Measurements from ENCODE around the gene LAMA3. TPM values are rescaled to one million over a fixed set of nuclear protein-coding genes. Genes with fewer than 3 reads are reported as not detected.

The LAMA3 gene
- total and polyA plus RNA-seq, 2 of the 13 experiments (the other 11 are each of a cell fraction or from before 2014, with no cell fraction given): 0.45 to 2.2 TPM

DNA sequence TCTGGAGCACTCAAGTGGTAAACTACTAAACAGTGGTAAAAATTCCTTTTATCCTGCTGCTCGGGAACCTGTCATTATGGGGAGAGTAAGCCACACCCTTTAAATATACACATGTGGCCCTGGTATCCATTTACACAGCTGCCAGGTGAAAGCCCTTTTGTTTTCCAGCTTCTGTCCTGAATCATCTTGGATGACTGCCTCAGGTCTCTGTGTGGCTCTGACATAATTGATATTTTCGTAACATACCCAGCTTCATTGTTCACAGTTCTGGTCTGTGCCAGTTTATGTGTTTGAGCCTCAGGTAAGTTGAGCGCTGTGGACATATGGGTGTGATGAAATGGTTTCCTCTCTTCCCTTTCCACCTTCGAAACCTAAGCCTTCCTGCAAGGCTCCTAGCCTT, 309.6 kb downstream of the LAMA3 start (continued):
- TF ChIP-seq ZSCAN9 (CRISPR knock-in tag; IDR thresholded peaks at IDR 0.05; ENCODE audit: borderline replicate concordance) (no peak), IKZF4 (CRISPR knock-in tag; IDR thresholded peaks at IDR 0.05; ENCODE audit: borderline replicate concordance, low read depth, not compliant biosample characterization) (no peak), RCOR2 (CRISPR knock-in tag; IDR thresholded peaks at IDR 0.05) (no peak), CCDC6 (CRISPR knock-in tag; IDR thresholded peaks at IDR 0.05) (no peak), ZNF329 (CRISPR knock-in tag; IDR thresholded peaks at IDR 0.05; ENCODE audit: low read depth) (no peak), MXD4 (CRISPR knock-in tag; IDR thresholded peaks at IDR 0.05) (no peak), ZFP41 (CRISPR knock-in tag; IDR thresholded peaks at IDR 0.05; ENCODE audit: borderline replicate concordance) (no peak), ZFP36L1 (CRISPR knock-in tag; IDR thresholded peaks at IDR 0.05) (no peak), ZNF577 (CRISPR knock-in tag; IDR thresholded peaks at IDR 0.05; ENCODE audit: borderline replicate concordance, low read depth) (no peak), HNRNPH1 (optimal IDR thresholded peaks at IDR 0.05; ENCODE audit: low read depth, low read length) (no peak), MAF1 (CRISPR knock-in tag; IDR thresholded peaks at IDR 0.05; ENCODE audit: borderline replicate concordance) (no peak), ZNF253 (CRISPR knock-in tag; IDR thresholded peaks at IDR 0.05; ENCODE audit: borderline replicate concordance) (no peak), SOX13 (IDR thresholded peaks at IDR 0.05) (no peak), SOX13 (CRISPR knock-in tag; conservative IDR thresholded peaks at IDR 0.05 in 1 of 2, IDR thresholded peaks at IDR 0.05 in 1 of 2) (peak in 1 of 2 experiments; percentile 67; a peak in 1 of 4 replicates), ATAD3A (CRISPR knock-in tag; IDR thresholded peaks at IDR 0.05) (no peak)
- TF ChIP-seq, protein P1, sequence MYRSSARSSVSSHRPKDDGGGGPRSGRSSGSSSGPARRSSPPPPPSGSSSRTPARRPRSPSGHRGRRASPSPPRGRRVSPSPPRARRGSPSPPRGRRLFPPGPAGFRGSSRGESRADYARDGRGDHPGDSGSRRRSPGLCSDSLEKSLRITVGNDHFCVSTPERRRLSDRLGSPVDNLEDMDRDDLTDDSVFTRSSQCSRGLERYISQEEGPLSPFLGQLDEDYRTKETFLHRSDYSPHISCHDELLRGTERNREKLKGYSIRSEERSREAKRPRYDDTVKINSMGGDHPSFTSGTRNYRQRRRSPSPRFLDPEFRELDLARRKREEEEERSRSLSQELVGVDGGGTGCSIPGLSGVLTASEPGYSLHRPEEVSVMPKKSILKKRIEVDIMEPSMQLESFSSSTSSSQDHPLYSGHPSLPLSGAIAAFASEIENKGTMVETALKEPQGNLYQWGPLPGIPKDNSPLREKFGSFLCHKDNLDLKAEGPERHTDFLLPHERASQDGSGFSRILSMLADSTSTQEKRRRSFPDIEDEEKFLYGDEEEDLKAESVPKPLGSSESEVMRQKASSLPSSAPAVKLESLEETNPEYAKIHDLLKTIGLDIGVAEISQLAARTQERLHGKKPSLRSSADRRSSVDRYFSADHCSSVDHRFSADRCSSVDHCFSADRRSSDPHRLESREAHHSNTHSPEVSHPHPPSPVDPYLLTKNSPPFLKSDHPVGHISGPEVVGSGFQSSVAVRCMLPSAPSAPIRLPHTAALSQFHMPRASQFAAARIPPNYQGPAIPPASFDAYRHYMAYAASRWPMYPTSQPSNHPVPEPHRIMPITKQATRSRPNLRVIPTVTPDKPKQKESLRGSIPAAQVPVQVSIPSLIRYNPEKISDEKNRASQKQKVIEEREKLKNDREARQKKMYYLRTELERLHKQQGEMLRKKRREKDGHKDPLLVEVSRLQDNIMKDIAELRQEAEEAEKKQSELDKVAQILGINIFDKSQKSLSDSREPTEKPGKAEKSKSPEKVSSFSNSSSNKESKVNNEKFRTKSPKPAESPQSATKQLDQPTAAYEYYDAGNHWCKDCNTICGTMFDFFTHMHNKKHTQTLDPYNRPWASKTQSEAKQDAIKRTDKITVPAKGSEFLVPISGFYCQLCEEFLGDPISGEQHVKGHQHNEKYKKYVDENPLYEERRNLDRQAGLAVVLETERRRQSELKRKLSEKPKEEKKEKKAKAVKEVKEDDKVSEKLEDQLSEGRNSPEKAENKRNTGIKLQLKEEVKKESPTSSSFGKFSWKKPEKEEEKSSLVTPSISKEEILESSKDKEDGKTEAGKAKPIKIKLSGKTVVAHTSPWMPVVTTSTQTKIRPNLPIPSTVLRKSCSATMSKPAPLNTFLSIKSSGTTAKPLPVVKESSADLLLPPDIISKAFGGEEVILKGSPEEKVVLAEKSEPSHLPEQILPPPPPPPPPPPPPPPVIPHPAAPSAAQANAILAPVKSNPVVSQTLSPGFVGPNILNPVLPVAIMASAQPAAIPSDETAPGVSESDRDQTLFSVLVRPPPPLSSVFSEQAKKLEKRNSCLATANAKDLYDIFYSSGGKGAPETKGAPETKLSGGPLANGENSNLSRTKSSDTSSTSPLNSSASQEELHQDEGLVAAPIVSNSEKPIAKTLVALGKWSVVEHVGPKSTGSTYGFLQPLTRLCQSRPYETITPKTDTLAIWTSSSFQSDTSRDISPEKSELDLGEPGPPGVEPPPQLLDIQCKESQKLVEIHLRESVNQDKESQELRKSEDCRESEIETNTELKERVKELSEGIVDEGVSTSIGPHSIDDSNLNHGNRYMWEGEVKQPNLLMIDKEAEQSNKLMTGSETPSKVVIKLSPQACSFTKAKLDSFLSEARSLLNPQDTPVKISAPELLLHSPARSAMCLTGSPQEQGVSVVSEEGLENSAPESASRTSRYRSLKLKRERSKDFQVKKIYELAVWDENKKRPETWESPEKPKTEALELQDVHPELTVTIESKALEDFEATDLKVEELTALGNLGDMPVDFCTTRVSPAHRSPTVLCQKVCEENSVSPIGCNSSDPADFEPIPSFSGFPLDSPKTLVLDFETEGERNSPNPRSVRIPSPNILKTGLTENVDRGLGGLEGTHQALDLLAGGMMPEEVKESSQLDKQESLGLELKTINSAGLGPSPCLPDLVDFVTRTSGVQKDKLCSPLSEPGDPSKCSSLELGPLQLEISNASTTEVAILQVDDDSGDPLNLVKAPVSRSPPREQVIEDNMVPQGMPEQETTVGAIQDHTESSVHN (CRISPR knock-in tag; IDR thresholded peaks at IDR 0.05): no peak
- TF ChIP-seq, protein P2, sequence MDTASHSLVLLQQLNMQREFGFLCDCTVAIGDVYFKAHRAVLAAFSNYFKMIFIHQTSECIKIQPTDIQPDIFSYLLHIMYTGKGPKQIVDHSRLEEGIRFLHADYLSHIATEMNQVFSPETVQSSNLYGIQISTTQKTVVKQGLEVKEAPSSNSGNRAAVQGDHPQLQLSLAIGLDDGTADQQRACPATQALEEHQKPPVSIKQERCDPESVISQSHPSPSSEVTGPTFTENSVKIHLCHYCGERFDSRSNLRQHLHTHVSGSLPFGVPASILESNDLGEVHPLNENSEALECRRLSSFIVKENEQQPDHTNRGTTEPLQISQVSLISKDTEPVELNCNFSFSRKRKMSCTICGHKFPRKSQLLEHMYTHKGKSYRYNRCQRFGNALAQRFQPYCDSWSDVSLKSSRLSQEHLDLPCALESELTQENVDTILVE (CRISPR knock-in tag; IDR thresholded peaks at IDR 0.05): no peak
- TF ChIP-seq, protein P3, sequence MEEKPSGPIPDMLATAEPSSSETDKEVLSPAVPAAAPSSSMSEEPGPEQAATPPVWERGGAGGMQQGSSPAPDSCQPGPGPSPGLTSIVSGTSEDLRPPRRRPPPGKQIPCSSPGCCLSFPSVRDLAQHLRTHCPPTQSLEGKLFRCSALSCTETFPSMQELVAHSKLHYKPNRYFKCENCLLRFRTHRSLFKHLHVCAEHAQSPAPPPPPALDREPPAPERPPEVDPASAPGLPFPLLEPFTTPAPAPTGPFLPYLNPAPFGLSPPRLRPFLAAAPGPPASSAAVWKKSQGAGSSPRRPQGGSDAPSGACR (CRISPR knock-in tag; IDR thresholded peaks at IDR 0.05): no peak
- TF ChIP-seq, protein P4, sequence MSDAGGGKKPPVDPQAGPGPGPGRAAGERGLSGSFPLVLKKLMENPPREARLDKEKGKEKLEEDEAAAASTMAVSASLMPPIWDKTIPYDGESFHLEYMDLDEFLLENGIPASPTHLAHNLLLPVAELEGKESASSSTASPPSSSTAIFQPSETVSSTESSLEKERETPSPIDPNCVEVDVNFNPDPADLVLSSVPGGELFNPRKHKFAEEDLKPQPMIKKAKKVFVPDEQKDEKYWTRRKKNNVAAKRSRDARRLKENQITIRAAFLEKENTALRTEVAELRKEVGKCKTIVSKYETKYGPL (CRISPR knock-in tag; IDR thresholded peaks at IDR 0.05): no peak
- TF ChIP-seq, protein P5, sequence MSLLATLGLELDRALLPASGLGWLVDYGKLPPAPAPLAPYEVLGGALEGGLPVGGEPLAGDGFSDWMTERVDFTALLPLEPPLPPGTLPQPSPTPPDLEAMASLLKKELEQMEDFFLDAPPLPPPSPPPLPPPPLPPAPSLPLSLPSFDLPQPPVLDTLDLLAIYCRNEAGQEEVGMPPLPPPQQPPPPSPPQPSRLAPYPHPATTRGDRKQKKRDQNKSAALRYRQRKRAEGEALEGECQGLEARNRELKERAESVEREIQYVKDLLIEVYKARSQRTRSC (CRISPR knock-in tag; IDR thresholded peaks at IDR 0.05; ENCODE audit: low read depth): no peak
